T-helper 1 cell (primary cell): ENCODE measurements around the gene SEMA6C.
A peak's percentile ranks its signal among the peaks of the same experiment; 100 is the strongest.
"Not testable (repeated sequence)": the region's sequence is repeated elsewhere in the genome, so short reads cannot be mapped to it uniquely, and the experiment has no call there.

ENCODE experiments used
- DNase-seq, 5 donors: peaks; one replicate each; pipeline ENCODE4 v3.0.0-alpha.2; 2012 to 2020
- total RNA-seq, 4 donors: gene quantifications; one replicate each; lab custom pipeline; 2026; lab: John Stamatoyannopoulos, UW

Gene SEMA6C
- total RNA-seq, result 4.3 to 6.9 (median 6.5) reads per million in 4 donors

DNA sequence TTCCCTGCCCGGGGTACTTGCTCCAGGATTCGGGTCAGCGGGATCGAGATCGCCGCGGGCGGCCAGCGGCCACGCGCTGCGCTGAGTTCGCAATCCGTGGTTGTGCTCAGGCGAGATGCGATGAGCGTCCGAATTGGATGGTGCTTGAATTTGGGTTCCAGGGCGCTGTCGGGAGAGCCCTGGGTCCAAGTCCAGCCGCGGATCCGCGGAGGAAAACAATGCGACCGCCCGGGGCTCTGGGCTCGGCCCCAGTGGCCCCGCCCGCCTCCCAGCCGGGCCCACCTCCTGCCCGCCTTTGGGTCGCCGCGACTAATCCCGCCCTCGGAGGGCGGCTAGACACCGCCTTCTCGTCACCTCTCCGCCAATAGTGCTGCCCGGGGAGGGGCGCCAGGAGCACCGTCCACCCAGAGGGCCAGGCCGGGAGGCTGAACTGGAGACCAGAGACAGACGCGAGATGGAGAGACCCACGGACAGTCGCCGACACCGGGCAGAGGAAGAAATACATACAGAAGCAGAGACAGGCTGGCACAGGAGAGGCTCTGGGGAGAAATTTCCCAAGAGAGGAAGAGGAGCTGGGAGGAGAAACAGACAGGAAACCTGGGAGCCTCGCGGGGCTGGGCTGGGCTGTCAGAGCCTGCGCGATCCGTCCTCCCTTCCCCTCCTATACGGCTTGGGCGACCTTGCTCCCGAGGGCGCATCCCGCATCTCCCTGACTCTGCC is at the start of gene SEMA6C:
SEMA6C (minus strand) TSS at position 220 of the 720 bp plus-strand sequence. CDS start 4,010 bp downstream, outside the sequence.
- peak; percentile 71 to 87 (median 81) for DNase-seq

DNA sequence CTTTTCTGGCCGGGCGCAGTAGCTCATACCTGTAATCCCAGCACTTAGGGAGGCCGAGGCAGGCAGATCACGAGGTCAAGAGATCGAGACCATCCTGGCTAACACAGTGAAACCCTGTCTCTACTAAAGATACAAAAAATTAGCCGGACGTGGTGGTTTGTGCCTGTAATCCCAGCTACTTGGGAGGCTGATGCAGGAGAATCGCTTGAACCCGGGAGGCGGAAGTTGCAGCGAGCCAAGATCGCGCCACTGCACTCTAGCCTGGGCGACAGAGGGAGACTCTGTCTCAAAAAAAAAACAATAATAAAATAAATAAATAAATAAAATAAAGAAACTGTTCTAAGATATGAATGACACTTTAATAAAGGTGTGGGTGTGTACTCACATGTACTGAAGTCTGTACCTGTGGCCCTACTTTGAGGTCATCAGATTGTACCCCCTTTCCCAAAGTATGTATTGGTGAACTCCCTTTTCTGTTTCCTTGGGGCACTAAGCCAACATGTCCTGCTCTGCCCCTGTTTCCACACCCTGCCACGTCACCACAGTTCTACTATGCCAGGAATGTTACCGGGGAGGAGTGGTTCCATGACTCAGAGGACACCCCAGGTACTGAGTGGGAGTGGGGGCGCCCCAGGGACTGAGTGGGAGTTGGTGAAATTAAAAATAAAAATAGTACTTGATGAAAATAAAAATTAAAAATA is 48.6 kb upstream of the SEMA6C start:
- not testable (repeated sequence) for DNase-seq

GRCh38 chr1:151193856-151194255 is 47.4 kb upstream of the SEMA6C start:
- DNase-seq, result no peak

GRCh38 chr1:151193304-151193703 is 46.9 kb upstream of the SEMA6C start:
- DNase-seq, result no peak

DNA sequence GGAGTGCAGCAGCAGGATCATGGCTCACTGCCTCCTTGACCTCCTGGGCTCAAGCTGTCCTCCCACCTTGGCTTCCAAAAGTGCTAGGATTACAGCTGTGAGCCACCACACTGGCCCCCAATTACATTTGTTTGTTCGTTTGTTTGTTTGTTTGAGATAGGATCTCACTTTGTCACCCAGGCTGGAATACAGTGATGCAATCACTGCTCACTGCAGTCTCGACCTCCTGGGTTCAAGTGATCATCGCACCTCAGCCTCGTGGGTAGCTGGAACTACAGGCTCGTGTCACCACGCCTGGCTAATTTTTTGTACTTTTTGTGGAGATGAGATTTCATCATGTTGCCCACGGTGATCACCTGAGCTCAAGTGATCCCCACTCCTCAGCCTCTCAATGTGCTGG is 45.6 kb upstream of the SEMA6C start:
- no peak for DNase-seq

GRCh38 chr1:151189637-151190445 is 43.4 kb upstream of the SEMA6C start, which contains the start of gene VPS72:
Gene VPS72, minus strand, starts transcription at chr1:151190197. Its CDS starts 76 bp downstream, at chr1:151190121.
- peak; percentile 70 to 91 (median 78) for DNase-seq

GRCh38 chr1:151188667-151189066 is 42.2 kb upstream of the SEMA6C start:
- not testable (repeated sequence) for DNase-seq

- DNase-seq, result no peak
These were observed 40.8 kb upstream of the SEMA6C start for GRCh38 chr1:151187205-151187604.

GRCh38 chr1:151184211-151184610 is 37.8 kb upstream of the SEMA6C start:
- DNase-seq, result no peak

- DNase-seq, result no peak
These were observed 30.1 kb upstream of the SEMA6C start for GRCh38 chr1:151176514-151177045.

DNA sequence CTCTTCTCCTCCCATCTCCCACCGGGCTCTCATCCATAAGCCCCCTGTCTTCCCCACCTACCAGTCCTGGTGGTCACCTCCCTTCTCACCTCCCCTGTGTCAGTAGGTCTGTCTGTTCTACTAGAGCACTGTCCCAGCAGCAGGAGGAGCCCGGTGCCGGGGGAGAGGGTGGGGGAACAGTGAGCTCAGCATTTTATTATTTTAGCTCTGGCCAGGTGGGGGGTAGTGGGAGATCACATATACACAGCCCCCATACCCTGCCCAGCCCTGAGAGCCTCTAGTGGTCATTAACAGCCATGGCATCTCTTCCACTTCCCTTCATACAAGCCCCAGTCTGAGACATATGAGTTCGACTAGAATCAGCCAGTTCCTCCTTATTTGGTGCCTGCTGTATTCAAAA is 29.4 kb upstream of the SEMA6C start, which contains the start of gene TMOD4:
TMOD4 (minus strand) TSS at position 119 of the 400 bp plus-strand sequence. CDS start 1,106 bp downstream, outside the sequence.
- DNase-seq, result no peak

DNA sequence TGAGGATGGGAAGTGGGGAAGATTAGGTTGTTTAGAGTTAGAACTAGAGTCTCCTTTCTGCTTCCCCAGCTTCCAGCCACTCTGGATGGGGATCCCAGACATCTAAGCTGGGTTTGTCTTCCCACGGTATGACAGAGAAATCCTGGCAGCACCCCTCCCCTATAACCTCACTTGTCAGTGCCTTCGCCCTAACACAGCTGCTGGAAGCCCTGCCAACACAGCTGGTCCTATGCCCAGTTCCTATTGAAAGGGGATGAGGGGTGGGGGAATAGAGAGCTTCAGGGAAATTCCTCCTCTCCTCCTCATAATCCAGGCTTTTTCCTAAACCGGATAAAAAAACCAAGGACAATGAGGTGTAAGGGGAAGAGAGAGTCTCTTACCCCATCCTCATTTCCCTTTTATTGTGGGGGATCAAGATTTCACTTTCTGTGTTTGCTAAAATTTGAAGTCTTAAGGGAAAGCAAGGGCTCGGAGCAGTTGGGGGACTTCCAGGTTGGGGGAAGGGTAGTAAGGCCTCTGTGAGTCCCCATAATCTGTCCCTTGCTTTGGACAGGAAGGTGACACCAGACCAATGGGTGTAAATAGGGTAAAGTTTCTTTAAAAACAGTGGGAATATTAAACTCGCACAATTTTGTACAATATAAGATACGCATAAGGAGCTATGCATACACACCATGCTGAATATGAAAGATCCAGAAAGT is 28.8 kb upstream of the SEMA6C start:
- DNase-seq, result no peak

- DNase-seq, result no peak
These were observed 24.8 kb upstream of the SEMA6C start for GRCh38 chr1:151171190-151171589.

DNA sequence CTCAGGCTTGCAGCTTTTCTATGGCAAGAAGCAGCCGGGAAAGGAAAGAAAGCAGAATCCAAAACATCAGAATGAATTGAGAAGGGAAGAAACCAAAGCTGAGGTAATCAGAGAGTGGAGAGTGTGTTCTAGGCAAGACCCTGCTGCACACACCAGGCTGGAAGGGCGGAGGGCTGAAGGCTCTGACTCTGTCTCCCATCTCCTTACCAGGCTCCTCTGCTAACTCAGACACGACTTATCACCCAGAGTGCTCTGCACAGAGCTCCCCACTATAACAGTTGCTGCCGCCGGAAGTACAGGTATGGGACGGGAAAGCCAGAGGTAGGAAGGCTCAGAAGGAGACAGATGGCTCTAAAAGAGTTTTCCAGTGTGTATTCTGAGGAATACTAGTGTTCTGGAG is 20.7 kb upstream of the SEMA6C start:
- no peak for DNase-seq

GRCh38 chr1:151166505-151166956 is 20.1 kb upstream of the SEMA6C start:
- peak in 1 of 5 donors; percentile 28 for DNase-seq

DNA sequence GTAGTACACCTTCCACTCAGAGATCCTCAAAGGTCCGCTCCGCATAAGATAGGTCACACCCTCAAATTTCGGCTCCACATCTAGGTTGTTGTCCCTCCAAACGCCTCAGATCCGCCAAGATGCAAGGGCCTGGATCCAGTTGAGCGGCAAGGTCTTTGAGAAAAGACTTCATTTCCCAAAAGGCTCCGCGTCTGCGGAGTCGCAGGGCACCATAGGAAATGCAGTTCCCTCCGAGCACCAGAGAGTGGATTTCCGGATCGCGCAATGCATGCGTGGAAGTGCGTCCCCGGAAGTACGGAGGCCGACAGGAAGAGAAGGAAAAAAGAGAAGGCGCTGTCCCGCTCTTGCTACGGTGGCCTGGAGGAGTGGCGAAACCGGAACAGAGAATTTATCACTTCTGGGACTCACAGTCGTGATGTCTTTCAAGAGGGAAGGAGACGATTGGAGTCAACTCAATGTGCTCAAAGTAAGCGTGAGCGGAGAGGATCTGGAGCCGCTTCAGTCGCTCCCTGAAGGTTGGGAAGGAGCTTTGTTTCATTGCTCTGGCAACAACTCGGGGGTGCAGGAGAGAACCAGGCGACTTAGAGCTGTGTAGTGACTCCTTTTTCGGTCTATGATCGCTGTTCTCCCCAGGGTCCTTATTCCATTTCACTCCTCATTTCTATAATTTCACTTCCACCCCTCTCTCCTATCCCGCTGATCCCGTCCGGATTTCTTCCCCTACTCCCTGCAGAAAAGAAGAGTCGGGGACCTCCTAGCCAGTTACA is 19.5 kb upstream of the SEMA6C start, which contains the start of the genes LYSMD1 and SCNM1:
LYSMD1 (minus strand) TSS at position 165 of the 767 bp plus-strand sequence. CDS start 644 bp downstream, outside the sequence.
SCNM1 (plus strand) TSS at position 407 of the 767 bp plus-strand sequence; CDS start at position 416, 9 bp downstream.
- DNase-seq, result peak; percentile 91 to 98 (median 95)

GRCh38 chr1:151165281-151165737 is 18.9 kb upstream of the SEMA6C start:
- DNase-seq, result no peak

DNA sequence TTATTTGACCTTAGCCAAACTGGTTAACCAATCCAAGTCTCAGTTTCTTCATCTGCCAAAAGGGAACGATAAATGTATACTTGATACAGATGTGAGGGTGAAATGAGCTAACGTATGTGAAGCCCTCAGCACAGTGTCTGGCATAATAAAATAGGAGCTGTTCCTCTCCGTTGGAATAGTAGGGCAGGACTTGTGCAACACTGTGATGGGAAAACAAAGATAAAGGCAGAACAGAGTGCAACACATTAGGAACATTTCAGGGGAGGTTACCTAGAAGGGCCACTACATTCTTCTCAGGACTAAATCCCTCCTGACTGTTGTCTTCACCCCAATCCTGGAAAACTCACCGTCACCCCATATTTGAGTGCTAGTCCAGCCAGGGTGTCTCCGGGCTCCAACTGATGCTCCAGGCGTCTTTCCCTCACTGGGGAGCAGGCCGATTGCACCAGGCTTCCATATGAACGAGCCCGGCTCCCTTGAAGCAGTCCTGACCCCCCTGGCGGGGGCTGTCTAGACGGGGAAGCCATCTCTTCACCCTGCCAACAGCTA is 18.4 kb upstream of the SEMA6C start:
- no peak for DNase-seq

DNA sequence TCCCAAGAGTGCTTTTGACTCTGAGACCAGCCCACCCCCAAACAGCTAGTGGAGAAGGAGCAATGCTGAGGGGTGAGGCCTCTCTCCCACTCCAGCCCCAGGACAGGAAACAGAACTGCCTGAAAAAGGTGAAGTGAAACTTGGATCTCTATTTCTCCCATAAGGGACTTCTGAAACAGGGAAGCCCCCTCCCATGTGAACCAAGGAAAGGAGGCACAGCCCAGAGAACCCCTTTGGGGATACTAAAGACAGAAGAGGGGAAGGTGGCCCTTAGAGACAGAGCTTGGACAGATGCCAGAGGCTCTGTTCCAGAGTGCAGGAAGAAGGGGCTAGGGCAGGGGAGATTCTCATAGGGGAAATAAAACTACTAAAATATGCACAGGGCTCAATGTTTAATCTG is 12.9 kb upstream of the SEMA6C start:
- DNase-seq, result no peak

DNA sequence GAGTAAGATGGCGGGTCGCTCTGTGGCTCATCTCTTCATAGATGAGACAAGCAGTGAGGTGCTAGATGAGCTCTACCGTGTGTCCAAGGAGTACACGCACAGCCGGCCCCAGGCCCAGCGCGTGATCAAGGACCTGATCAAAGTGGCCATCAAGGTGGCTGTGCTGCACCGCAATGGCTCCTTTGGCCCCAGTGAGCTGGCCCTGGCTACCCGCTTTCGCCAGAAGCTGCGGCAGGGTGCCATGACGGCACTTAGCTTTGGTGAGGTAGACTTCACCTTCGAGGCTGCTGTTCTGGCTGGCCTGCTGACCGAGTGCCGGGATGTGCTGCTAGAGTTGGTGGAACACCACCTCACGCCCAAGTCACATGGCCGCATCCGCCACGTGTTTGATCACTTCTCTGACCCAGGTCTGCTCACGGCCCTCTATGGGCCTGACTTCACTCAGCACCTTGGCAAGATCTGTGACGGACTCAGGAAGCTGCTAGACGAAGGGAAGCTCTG is 12.4 kb upstream of the SEMA6C start:
- no peak for DNase-seq
